ENCODE results near the gene LY6G5C.

The LY6G5C gene

GRCh38 chr6:31655349-31656237 lies 25.3 kb downstream of the LY6G5C start, which contains the start of gene APOM:
Gene APOM (plus strand): TSS chr6:31655894. CDS start chr6:31655967, 73 bp downstream.
- no peak for DNase-seq (ENCODE audit: low spot score)
- POLR2A ChIA-PET (ENCODE audit: low non-redundant PET): no interaction called here
- CTCF ChIA-PET: interaction anchor here (0.7 kb wide), 1 partner anchor 448 kb away, joined by 3 read pairs; no protein-coding TSS in a partner anchor
- peak within 1 kb of the TSS; percentile 31 for H3K27ac ChIP-seq
- TF ChIP-seq CTCF (conservative IDR thresholded peaks at IDR 0.05; ENCODE audit: low read depth): no peak

DNA sequence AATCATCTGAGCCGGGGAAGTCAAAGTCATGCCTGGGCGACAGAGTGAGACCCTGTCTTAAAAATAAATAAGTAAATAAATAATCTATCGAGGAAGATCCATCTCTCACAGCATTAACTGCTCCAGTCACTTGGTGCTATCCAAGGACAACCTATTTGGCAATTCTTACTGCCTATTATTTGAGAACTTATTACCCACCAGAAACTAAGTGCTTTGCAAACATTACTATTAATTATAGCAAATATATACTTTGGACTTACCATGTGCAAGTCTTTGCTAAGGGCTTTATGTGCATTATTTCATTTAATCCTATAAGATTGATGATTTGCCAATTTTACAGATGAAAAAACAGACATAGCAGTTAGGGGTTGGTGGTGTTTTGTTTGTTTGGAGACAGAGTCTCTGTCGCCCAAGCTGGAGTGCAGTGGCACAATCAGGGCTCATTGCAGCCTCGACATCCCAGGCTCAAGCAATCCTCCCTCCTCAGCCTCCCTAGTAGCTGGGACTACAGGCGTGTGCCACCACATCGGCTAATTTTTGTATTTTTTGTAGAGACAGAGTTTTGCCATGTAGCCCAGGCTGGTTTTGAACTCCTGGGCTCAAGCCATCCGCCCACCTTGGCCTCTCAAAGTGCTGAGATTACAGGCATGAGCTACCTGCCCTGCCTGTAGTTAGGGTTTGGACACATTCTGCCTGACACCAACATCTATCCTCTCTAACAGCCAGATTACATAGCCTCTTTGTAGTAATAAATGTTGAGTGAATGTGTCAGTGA lies 26.1 kb downstream of the LY6G5C start:
- DNase-seq (ENCODE audit: low spot score): no peak
- no peak for TF ChIP-seq CTCF (conservative IDR thresholded peaks at IDR 0.05; ENCODE audit: low read depth)
- H3K27ac ChIP-seq: peak overlapping the region; percentile 22
- POLR2A ChIA-PET (ENCODE audit: low non-redundant PET): no interaction called here
- CTCF ChIA-PET: no interaction called here

GRCh38 chr6:31652925-31653724 lies 27.7 kb downstream of the LY6G5C start:
- DNase-seq (ENCODE audit: low spot score): peak; percentile 78
- no peak for TF ChIP-seq CTCF (conservative IDR thresholded peaks at IDR 0.05; ENCODE audit: low read depth)
- peak overlapping the region; percentile 96 for H3K27ac ChIP-seq
- ChIA-PET CTCF (interaction anchor here (0.6 to 1.4 kb wide), 4 partner anchors 63 to 237 kb away, joined by 3 to 4 read pairs (median 4); partner anchors contain the start of gene ATP6V1G2), POLR2A (ENCODE audit: low non-redundant PET) (interaction anchor here (0.7 to 1.6 kb wide), 5 partner anchors 12 to 85 kb away, joined by 3 to 7 read pairs (median 4); partner anchors contain the start of gene GPANK1)

GRCh38 chr6:31651602-31652191 lies 29.2 kb downstream of the LY6G5C start:
- ChIA-PET CTCF (interaction anchor here (0.7 to 1.0 kb wide), 4 partner anchors 9 to 319 kb away, joined by 3 to 4 read pairs (median 4); partner anchors contain the start of genes C6orf47 and LY6G5C), POLR2A (ENCODE audit: low non-redundant PET) (interaction anchor here (0.6 to 1.6 kb wide), 6 partner anchors 12 to 61 kb away, joined by 3 to 11 read pairs (median 4); partner anchors contain the start of gene GPANK1)
- DNase-seq (ENCODE audit: low spot score): peak; percentile 82
- H3K27ac ChIP-seq: peak overlapping the region; percentile 96
- no peak for TF ChIP-seq CTCF (conservative IDR thresholded peaks at IDR 0.05; ENCODE audit: low read depth)

GRCh38 chr6:31645325-31645724 lies 35.5 kb downstream of the LY6G5C start:
- CTCF ChIA-PET: interaction anchor here (0.5 kb wide), 1 partner anchor 13 kb away, joined by 5 read pairs; no protein-coding TSS in a partner anchor
- no peak for TF ChIP-seq CTCF (conservative IDR thresholded peaks at IDR 0.05; ENCODE audit: low read depth)
- H3K27ac ChIP-seq: no peak overlapping the region
- no peak for DNase-seq (ENCODE audit: low spot score)
- POLR2A ChIA-PET (ENCODE audit: low non-redundant PET): no interaction called here
